GM19035 (cell line): ENCODE measurements around the gene BMP3.
"Not testable (repeated sequence)": the region's sequence is repeated elsewhere in the genome, so short reads cannot be mapped to it uniquely, and the experiment has no call there.

Source experiments
- ATAC-seq: cut with Tn5 transposase; IDR thresholded peaks from one replicate; pipeline ENCODE4 v1.9.1; 2021; ENCODE audit not compliant: unreplicated experiment

The BMP3 gene, protein sequence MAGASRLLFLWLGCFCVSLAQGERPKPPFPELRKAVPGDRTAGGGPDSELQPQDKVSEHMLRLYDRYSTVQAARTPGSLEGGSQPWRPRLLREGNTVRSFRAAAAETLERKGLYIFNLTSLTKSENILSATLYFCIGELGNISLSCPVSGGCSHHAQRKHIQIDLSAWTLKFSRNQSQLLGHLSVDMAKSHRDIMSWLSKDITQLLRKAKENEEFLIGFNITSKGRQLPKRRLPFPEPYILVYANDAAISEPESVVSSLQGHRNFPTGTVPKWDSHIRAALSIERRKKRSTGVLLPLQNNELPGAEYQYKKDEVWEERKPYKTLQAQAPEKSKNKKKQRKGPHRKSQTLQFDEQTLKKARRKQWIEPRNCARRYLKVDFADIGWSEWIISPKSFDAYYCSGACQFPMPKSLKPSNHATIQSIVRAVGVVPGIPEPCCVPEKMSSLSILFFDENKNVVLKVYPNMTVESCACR

GRCh38 chr4:81030061-81030980, at the start of gene BMP3:
Gene BMP3 (plus strand): TSS chr4:81030708. CDS start chr4:81031285, 577 bp downstream.
- no peak for ATAC-seq

GRCh38 chr4:80986011-80986410, 44.5 kb upstream of the BMP3 start:
- ATAC-seq, result no peak

GRCh38 chr4:80989921-80990544, 40.5 kb upstream of the BMP3 start:
- ATAC-seq, result peak; percentile 92

DNA sequence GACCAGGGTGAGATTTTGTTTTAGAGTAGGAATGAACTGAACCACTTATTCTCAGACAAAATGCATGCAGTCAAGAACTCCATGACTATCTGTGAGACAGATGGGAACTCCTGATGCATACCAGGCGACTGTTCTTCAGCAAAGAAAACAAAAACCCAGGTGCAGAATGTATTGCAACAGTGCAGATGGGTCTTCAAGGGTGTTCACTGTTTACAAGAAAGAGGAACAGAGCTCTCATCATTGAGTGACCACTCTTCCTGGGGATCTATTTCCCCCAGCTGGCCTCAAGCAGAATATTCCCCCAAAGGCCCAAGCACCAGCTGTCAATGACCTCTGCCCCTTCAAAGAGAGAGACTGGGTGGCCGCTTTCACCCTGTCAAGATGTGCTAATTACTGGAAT, 39.7 kb upstream of the BMP3 start:
- ATAC-seq, result no peak

DNA sequence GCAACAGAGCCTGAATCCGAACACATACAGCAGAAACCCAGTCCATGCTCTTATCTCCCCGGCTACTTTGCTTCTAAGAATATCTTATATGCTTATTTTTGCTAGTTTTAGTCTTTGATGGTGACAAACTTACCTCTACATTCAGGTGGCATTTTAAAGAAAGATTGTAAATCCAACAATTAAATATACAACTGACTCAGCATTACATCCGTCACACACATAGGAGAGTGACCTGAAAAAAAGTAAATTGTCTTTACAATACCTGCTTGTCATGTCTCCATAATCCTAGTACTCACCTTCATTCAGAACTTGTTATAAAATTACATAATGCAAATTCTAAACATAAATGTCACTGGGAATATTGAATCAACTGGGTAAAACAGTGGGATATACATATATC, 30.6 kb upstream of the BMP3 start:
- no peak for ATAC-seq

GRCh38 chr4:81003597-81004111, 26.9 kb upstream of the BMP3 start:
- ATAC-seq, result peak; percentile 93

GRCh38 chr4:81007417-81007816, 23.1 kb upstream of the BMP3 start:
- no peak for ATAC-seq

DNA sequence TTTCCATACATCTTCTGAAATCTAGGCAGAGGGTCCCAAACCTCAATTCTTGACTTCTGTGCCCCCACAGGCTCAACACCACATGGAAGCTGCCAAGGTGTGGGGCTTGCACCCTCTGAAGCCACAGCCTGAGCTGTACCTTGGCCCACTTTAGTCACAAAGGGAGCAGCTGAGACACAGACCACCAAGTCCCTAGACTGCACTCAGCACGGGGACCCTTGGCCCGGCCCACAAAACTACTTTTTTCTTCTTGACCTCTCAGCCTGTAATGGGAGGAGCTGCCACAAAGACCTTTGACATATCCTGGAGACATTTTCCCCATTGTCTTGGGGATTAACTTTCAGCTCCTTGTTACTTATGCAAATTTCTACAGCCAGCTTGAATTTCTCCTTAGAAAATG, 13.9 kb upstream of the BMP3 start:
- ATAC-seq, result not testable (repeated sequence)

DNA sequence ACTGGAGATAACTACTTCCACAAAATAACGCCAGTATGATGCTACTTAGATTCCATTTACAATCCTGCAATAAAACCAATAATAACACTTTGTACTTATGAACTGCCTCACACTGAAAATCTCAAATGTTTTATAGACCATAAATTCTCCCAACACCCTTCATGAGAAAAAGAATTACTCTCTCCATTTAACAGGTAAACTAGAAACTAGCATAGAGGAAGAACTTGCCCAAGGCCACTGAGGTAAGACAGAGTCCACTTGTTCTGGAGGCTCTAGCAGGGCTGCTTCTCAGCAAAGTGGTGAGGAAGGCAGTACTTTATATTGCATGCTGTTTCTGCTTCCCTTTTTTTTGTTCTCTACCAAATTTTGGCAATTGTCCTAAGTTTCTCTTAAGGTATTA, 11.5 kb upstream of the BMP3 start:
- no peak for ATAC-seq

GRCh38 chr4:81021142-81021944, 9.2 kb upstream of the BMP3 start:
- ATAC-seq, result no peak

GRCh38 chr4:81021981-81022380, 8.5 kb upstream of the BMP3 start:
- no peak for ATAC-seq

DNA sequence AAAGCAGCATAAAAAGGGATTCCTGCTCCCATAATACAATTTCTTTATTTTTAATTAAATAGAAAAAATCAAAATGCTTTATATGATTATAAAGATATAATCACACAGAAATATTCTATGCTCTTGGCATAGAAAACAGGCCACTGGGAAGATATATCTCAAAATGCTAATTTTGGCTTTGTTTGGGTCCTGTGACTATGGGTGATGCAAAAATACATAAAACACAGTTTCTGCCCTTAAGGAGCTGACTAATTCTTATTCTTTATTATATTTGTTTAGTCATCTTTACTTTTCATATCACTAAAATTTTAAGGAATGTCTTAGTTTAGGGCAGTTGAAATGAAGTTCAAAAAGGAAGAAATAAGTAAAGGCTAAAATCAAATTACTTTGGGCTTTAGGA, 7.0 kb upstream of the BMP3 start:
- no peak for ATAC-seq

DNA sequence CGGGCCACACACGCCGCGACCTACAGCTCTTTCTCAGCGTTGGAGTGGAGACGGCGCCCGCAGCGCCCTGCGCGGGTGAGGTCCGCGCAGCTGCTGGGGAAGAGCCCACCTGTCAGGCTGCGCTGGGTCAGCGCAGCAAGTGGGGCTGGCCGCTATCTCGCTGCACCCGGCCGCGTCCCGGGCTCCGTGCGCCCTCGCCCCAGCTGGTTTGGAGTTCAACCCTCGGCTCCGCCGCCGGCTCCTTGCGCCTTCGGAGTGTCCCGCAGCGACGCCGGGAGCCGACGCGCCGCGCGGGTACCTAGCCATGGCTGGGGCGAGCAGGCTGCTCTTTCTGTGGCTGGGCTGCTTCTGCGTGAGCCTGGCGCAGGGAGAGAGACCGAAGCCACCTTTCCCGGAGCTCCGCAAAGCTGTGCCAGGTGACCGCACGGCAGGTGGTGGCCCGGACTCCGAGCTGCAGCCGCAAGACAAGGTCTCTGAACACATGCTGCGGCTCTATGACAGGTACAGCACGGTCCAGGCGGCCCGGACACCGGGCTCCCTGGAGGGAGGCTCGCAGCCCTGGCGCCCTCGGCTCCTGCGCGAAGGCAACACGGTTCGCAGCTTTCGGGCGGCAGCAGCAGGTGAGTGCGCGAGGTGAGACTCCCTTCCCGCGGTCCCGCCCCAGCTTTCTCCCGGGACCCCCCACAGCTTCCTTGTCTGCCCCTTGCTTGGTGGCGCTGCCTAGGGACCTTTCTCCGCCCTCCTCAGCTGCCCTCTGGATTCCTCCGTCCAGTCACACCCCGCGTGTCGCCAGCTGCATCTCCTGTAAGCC, 678 bp downstream of the BMP3 start:
- ATAC-seq, result no peak

- ATAC-seq, result no peak
These were observed 1.5 kb downstream of the BMP3 start for GRCh38 chr4:81031796-81032551.

GRCh38 chr4:81032771-81033684, 2.5 kb downstream of the BMP3 start:
- no peak for ATAC-seq

GRCh38 chr4:81038636-81039350, 8.3 kb downstream of the BMP3 start:
- ATAC-seq, result no peak

DNA sequence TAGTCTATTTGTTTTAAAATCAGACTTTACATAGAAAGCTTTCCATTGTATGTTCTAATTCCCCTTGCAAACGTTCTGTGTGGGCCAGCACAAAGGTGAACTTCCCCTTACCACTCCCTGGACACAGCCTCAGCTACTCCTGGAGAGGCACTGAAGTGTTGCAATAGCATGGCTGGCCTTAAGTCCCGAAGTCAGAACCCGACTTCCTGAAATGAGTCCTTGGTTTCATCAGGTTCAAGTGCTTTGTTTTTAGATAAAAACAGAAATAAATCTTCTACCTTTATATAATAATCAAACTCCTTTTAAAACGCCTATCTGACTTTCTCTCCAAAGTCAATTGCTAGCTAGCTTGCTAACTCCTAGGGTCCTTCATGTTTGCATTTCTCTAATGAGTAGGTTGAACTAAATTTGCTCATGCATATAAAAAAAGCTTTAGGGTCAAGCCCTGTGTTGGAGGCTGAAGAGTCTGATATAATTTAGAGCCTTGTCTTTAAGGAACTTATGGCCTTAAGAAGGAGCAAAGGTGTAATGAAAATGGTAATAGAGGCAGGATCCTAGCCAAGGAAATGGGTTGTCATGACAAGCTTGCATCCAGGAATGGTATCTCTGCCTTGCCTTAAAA, 9.0 kb downstream of the BMP3 start:
- ATAC-seq, result no peak
